HepG2 (cell line): ENCODE data around the gene RAP1GAP2. TPM values are rescaled to one million over a fixed set of nuclear protein-coding genes. Genes with fewer than 3 reads are reported as not detected.

Experiments
- ATAC-seq: fragments of 200-7000 bp; cut with Tn5 transposase; 3 replicates; pipeline ENCODE4 v1.9.1; 2020; ENCODE audit warnings: mild to moderate bottlenecking, moderate library complexity
- BruUV-seq: library from RNA; stranded (reverse); fragments of 400-500 nt; replicated peaks from 2 replicates; lab custom pipeline; 2021; lab: Mats Ljungman, UMichigan
- CTCF ChIA-PET: fragments of 300-600 bp; formaldehyde crosslinking; extraction: SDS; loops from one replicate; lab custom pipeline; 2021; ENCODE audit warnings: low total read pairs, inconsistent platforms, low intra/inter-chr PET ratio; lab: Yijun Ruan, JAX
- POLR2A ChIA-PET: fragments of 350-600 bp; sonication (Branson Sonifier 250); formaldehyde crosslinking; loops from one replicate; lab custom pipeline; 2020; ENCODE audit warnings: antibody characterized with exemption, inconsistent platforms; lab: Yijun Ruan, JAX
- DNase-seq: peaks from one replicate; pipeline ENCODE4 v3.0.0-alpha.2; 2015; ENCODE audit warnings: low spot score
- FAIRE-seq: peaks from 3 replicates; lab custom pipeline; 2011; peaks lifted over from hg19 to GRCh38; lab: Jason Lieb, UNC
- H2AFZ ChIP-seq: one replicate; pipeline ENCODE4 v1.6.1; 2011; ENCODE audit warnings: low read length, inconsistent platforms
- H3K27ac ChIP-seq: fragments of 300-600 bp; 3 replicates; pipeline ENCODE4 v1.8.0; 2011; ENCODE audit warnings: mixed run types, mild to moderate bottlenecking, mixed read lengths, low read length, inconsistent platforms; ENCODE audit not compliant: insufficient read depth; ENCODE audit errors: extremely low read length
- H3K27me3 ChIP-seq, 2 experiments: fragments of 200-600 bp in 1 of 2; 2 replicates in 1 of 2; 3 replicates in 1 of 2; pipeline versions ENCODE4 v1.6.0 to v1.8.0; 2011; ENCODE audit warnings: low read length in 2 of 2, mild to moderate bottlenecking in 2 of 2, moderate library complexity in 2 of 2, inconsistent platforms in 1 of 2; ENCODE audit not compliant: insufficient read depth in 2 of 2, control insufficient read depth in 1 of 2
- H3K36me3 ChIP-seq, 2 experiments: fragments of 200-600 bp in 1 of 2; replicated peaks in 1 of 2; 2 replicates in 1 of 2; 3 replicates in 1 of 2; pipeline versions ENCODE4 v1.5.1 to v1.8.0; 2011; ENCODE audit warnings: low read length in 2 of 2, inconsistent platforms in 1 of 2; ENCODE audit not compliant: insufficient read depth in 2 of 2, control insufficient read depth in 1 of 2
- H3K4me1 ChIP-seq: 2 replicates; pipeline ENCODE4 v1.5.1; 2012; ENCODE audit warnings: low read length, inconsistent platforms; ENCODE audit not compliant: insufficient read depth
- H3K4me2 ChIP-seq: 2 replicates; pipeline ENCODE4 v1.6.0; 2011; ENCODE audit warnings: low read depth, low read length, inconsistent platforms
- H3K4me3 ChIP-seq, 3 experiments: fragments of 200-600 bp in 1 of 3; sonication (generic), shearing (Covaris generic) in 1 of 3; replicated peaks in 1 of 3; 2 replicates each; pipeline ENCODE4 v1.5.1; 2011 to 2016; ENCODE audit warnings: low read length in 3 of 3, inconsistent platforms in 2 of 3, low read depth in 2 of 3, mild to moderate bottlenecking in 2 of 3, control low read depth in 1 of 3, mixed read lengths in 1 of 3; ENCODE audit not compliant: insufficient read depth in 1 of 3
- H3K79me2 ChIP-seq: one replicate; pipeline ENCODE4 v1.6.1; 2011; ENCODE audit warnings: low read length, inconsistent platforms; ENCODE audit not compliant: insufficient read depth
- H3K9ac ChIP-seq: 2 replicates; pipeline ENCODE4 v1.6.0; 2011; ENCODE audit warnings: mild to moderate bottlenecking, low read depth, low read length, inconsistent platforms; ENCODE audit not compliant: insufficient read depth
- H3K9me3 ChIP-seq: 2 replicates; pipeline ENCODE4 v1.5.1; 2012; ENCODE audit warnings: mild to moderate bottlenecking, low read length
- H4K20me1 ChIP-seq: 2 replicates; pipeline ENCODE4 v1.6.0; 2011; ENCODE audit warnings: inconsistent platforms, mild to moderate bottlenecking, low read length, moderate library complexity; ENCODE audit not compliant: insufficient read depth
- GATAD2A ChIP-seq: IDR thresholded peaks from 2 replicates; pipeline ENCODE4 v1.6.1; 2016
- HNRNPL ChIP-seq: fragments of 200-400 bp; formaldehyde crosslinking; IDR thresholded peaks from 2 replicates; pipeline ENCODE4 v1.6.1; 2017; ENCODE audit warnings: mild to moderate bottlenecking, low read depth, low read length
- HOXA5 ChIP-seq: sonication (generic); formaldehyde crosslinking; IDR thresholded peaks from 2 replicates; pipeline ENCODE4 v1.4.0; 2020; ENCODE audit warnings: missing genetic modification reagents
- IRF2 ChIP-seq: IDR thresholded peaks from 2 replicates; pipeline ENCODE4 v1.6.1; 2018; ENCODE audit warnings: missing genetic modification reagents, missing compliant biosample characterization
- ISX ChIP-seq: sonication (generic); formaldehyde crosslinking; conservative IDR thresholded peaks from 2 replicates; pipeline ENCODE4 v1.5.0; 2020; ENCODE audit warnings: missing genetic modification reagents
- KDM6A ChIP-seq: IDR thresholded peaks from 2 replicates; pipeline ENCODE4 v1.6.1; 2016; ENCODE audit warnings: low read depth
- MIER3 ChIP-seq: IDR thresholded peaks from 2 replicates; pipeline ENCODE4 v1.6.1; 2016; ENCODE audit warnings: missing compliant biosample characterization, borderline replicate concordance
- PTBP1 ChIP-seq: fragments of 200-400 bp; formaldehyde crosslinking; IDR thresholded peaks from 2 replicates; pipeline ENCODE4 v1.6.1; 2018; ENCODE audit warnings: low read length, low read depth; ENCODE audit not compliant: poor library complexity, severe bottlenecking
- SIN3B ChIP-seq: fragments of 150-350 bp; IDR thresholded peaks from 2 replicates; pipeline ENCODE4 v1.6.1; 2014; ENCODE audit warnings: low read length
- SMARCE1 ChIP-seq: fragments of 450-650 bp; IDR thresholded peaks from 2 replicates; pipeline ENCODE4 v1.6.1; 2017; ENCODE audit warnings: borderline replicate concordance
- SRF ChIP-seq: IDR thresholded peaks from 2 replicates; pipeline ENCODE4 v1.6.1; 2011; ENCODE audit warnings: mild to moderate bottlenecking, low read depth, low read length, moderate library complexity
- ZBTB20 ChIP-seq: sonication (generic); formaldehyde crosslinking; IDR thresholded peaks from 2 replicates; pipeline ENCODE4 v1.8.1; 2023; ENCODE audit warnings: missing genetic modification reagents, low read depth, mild to moderate bottlenecking, borderline replicate concordance
- ZBTB42 ChIP-seq: sonication (generic); formaldehyde crosslinking; IDR thresholded peaks from 2 replicates; pipeline ENCODE4 v1.5.0; 2020; ENCODE audit warnings: mild to moderate bottlenecking, missing genetic modification reagents
- ZNF256 ChIP-seq: sonication (generic); formaldehyde crosslinking; conservative IDR thresholded peaks from 2 replicates; pipeline ENCODE4 v1.4.0; 2020; ENCODE audit warnings: missing genetic modification reagents
- ZNF274 ChIP-seq: sonication (generic); formaldehyde crosslinking; IDR thresholded peaks from 2 replicates; pipeline ENCODE4 v1.5.1; 2020; ENCODE audit warnings: mild to moderate bottlenecking, missing genetic modification reagents
- ZNF318 ChIP-seq: sonication (generic); formaldehyde crosslinking; IDR thresholded peaks from 2 replicates; pipeline ENCODE4 v1.4.0; 2020; ENCODE audit warnings: mild to moderate bottlenecking, missing genetic modification reagents
- ZNF382 ChIP-seq: sonication (generic); formaldehyde crosslinking; IDR thresholded peaks from 2 replicates; pipeline ENCODE4 v1.5.0; 2020; ENCODE audit warnings: missing genetic modification reagents, mild to moderate bottlenecking, borderline replicate concordance
- ZNF562 ChIP-seq: sonication (generic); formaldehyde crosslinking; IDR thresholded peaks from 2 replicates; pipeline ENCODE4 v1.8.0; 2022; ENCODE audit warnings: missing genetic modification reagents, borderline replicate concordance
- ZNF761 ChIP-seq: sonication (generic); formaldehyde crosslinking; conservative IDR thresholded peaks from 2 replicates; pipeline ENCODE4 v1.4.0; 2020; ENCODE audit warnings: mild to moderate bottlenecking, missing genetic modification reagents
- WGBS: methylation state at CpG from one replicate; pipeline ENCODE4 v1.1.6; 2017; ENCODE audit warnings: low lambda C conversion rate; 5-methylcytosine and 5-hydroxymethylcytosine counted together
- in situ Hi-C: cut with HindIII; loops from 2 replicates; pipeline ENCODE4 v1.10.0; 2017; ENCODE audit warnings: low pct_unique_long_range_greater_than_20kb; ENCODE audit not compliant: extremely low pct_ligation_motif_present
- intact Hi-C: fragments of 100-400 bp; cut with micrococcal nuclease; formaldehyde crosslinking; loops from one replicate; pipeline ENCODE4 v1.10.0; 2022; ENCODE audit not compliant: unreplicated experiment
- polyA plus RNA-seq, 8 experiments: library from polyadenylated mRNA; depleted of rRNA in 3 of 8; stranded (reverse) in 7 of 8; unstranded in 1 of 8; fragments of >200 nt; fragmentation: Illumina TruSeq in 4 of 8; extraction: Trizol in 4 of 8; gene quantifications; 2 replicates each; pipeline versions ENCODE4 v1.2.1 to v1.2.3, GENCODE V29; 2011 to 2016; ENCODE audit warnings: low read depth in 4 of 8, missing spikeins in 1 of 8, mixed read lengths in 1 of 8; ENCODE audit not compliant: insufficient read depth in 1 of 8
- total RNA-seq, 5 experiments: library from RNA; depleted of rRNA; stranded (reverse); fragments of >200 nt; fragmentation: Illumina TruSeq; extraction: Trizol; gene quantifications; 2 replicates each; pipeline ENCODE4 v1.2.3, GENCODE V29; 2016; ENCODE audit warnings: low read depth in 1 of 5

RAP1GAP2 gene
- total and polyA plus RNA-seq, 2 of the 13 experiments (the other 11 are each of a cell fraction or from before 2014, with no cell fraction given), result 10.9 to 12.0 TPM

DNA sequence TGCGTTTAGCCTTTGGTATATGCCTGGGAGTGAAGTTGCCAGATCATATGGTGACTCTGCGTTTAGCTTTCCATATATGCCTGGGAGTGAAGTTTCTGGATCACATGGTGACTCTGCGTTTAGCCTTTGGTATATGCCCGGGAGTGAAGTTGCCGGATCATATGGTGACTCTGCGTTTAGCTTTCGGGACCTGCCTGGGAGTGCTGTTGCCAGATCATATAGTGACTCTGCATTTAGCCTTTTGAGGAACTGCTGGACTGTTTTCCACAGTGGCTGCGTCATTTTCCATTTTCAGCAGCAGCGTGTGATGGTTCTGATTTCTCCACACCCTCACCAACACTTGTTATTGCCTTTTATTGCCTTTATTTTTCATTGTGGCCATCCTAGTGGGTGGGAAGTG, 194.2 kb downstream of the RAP1GAP2 start:
- Histone ChIP-seq H3K9ac (no peak overlapping the region), H3K27ac (no peak overlapping the region), H2AFZ (no peak overlapping the region), H4K20me1 (no peaks in the 10 kb centered on the region), H3K27me3 (no peaks in the 10 kb centered on the region), H3K36me3 (peaks cover 7 to 15% of the 10 kb centered on the region in 2 experiments), H3K4me1 (no peaks in the 10 kb centered on the region), H3K9me3 (no peaks in the 10 kb centered on the region), H3K4me2 (no peak overlapping the region), H3K79me2 (no peaks in the 10 kb centered on the region), H3K4me3 (no peak overlapping the region)
- in situ Hi-C loops, result no loop called here
- no peak for ATAC-seq
- no peak for DNase-seq
- ChIA-PET POLR2A (no interaction called here), CTCF (no interaction called here)
- BruUV-seq, result no TSS peak
- FAIRE-seq, result no peak
- WGBS, result 99% methylated on average over 6 of the region's 9 CpGs
- intact Hi-C loops, result no loop called here
- TF ChIP-seq KDM6A (no peak), ZNF562 (CRISPR knock-in tag) (no peak), ZNF318 (CRISPR knock-in tag) (no peak), GATAD2A (CRISPR knock-in tag) (no peak), PTBP1 (no peak), ZBTB20 (CRISPR knock-in tag) (no peak), ZNF382 (CRISPR knock-in tag) (no peak), ZNF256 (CRISPR knock-in tag) (no peak), SIN3B (no peak), MIER3 (CRISPR knock-in tag) (no peak), ZNF761 (CRISPR knock-in tag) (no peak), HNRNPL (no peak), SRF (no peak), IRF2 (CRISPR knock-in tag) (no peak), ZNF274 (no peak), SMARCE1 (no peak), ZBTB42 (CRISPR knock-in tag) (no peak), ISX (no peak), HOXA5 (CRISPR knock-in tag) (no peak)
- TF ChIP-seq, all 625 proteins: peak for 0
